B cell (primary cell): ENCODE results near the gene MESP2. TPM values are rescaled to one million over a fixed set of nuclear protein-coding genes. Genes with fewer than 3 reads are reported as not detected.
A peak's percentile ranks its signal among the peaks of the same experiment; 100 is the strongest.

Experiments used
- ATAC-seq: fragments of 200-7000 bp; cut with Tn5 transposase; one replicate; pipeline ENCODE4 v1.10.0; 2021; ENCODE audit warnings: low read depth, mild to moderate bottlenecking, moderate number of reproducible peaks, moderate library complexity
- CTCF ChIA-PET: fragments of 350-600 bp; sonication (Branson Sonifier 250); formaldehyde crosslinking; loops from one replicate; lab custom pipeline; 2021; ENCODE audit warnings: antibody characterized with exemption, inconsistent platforms; lab: Charles Lee
- POLR2A ChIA-PET: fragments of 350-600 bp; sonication (Branson Sonifier 250); formaldehyde crosslinking; loops from one replicate; lab custom pipeline; 2021; ENCODE audit warnings: antibody characterized with exemption; lab: Charles Lee
- DNase-seq: peaks from one replicate; pipeline ENCODE4 v3.0.0; 2013
- H2AFZ ChIP-seq: 2 replicates; pipeline ENCODE4 v1.6.1; 2012; ENCODE audit warnings: mild to moderate bottlenecking, low read depth, low read length; ENCODE audit not compliant: insufficient read depth, poor library complexity, severe bottlenecking
- H3K27ac ChIP-seq, 2 donors: 1 replicate in 1 of 2; 2 replicates in 1 of 2; pipeline ENCODE4 v1.5.1; 2012 to 2013; ENCODE audit warnings: low read length in 2 of 2, mild to moderate bottlenecking in 2 of 2, moderate library complexity in 1 of 2
- H3K27me3 ChIP-seq, 4 experiments: fragments of 200-600 bp in 1 of 4; sonication (generic) in 1 of 4; replicated peaks in 1 of 4; 1 replicate in 2 of 4; 2 replicates in 2 of 4; pipeline versions ENCODE4 v1.6.1 to v1.7.0; 2013 to 2016; ENCODE audit warnings: low read length in 3 of 4, mild to moderate bottlenecking in 2 of 4, mixed read lengths in 1 of 4, moderate library complexity in 1 of 4; ENCODE audit not compliant: insufficient read depth in 4 of 4, control insufficient read depth in 3 of 4; ENCODE audit errors: control extremely low read depth in 1 of 4
- H3K36me3 ChIP-seq, 2 experiments: replicated peaks in 1 of 2; 1 replicate in 1 of 2; 2 replicates in 1 of 2; pipeline versions ENCODE4 v1.6.1 to v1.7.1; 2013; ENCODE audit warnings: low read length in 1 of 2; ENCODE audit not compliant: insufficient read depth in 2 of 2, control insufficient read depth in 1 of 2; ENCODE audit errors: control extremely low read depth in 1 of 2, extremely low read depth in 1 of 2
- H3K4me1 ChIP-seq, 2 donors: fragments of 200-600 bp in 1 of 2; sonication (generic) in 1 of 2; 1 replicate in 1 of 2; 2 replicates in 1 of 2; pipeline versions ENCODE4 v1.5.1 to v1.6.1; 2013 to 2017; ENCODE audit warnings: low read length in 2 of 2; ENCODE audit not compliant: control insufficient read depth in 2 of 2, insufficient read depth in 2 of 2
- H3K4me2 ChIP-seq: replicated peaks from 2 replicates; pipeline ENCODE3; 2012; ENCODE audit warnings: mild to moderate bottlenecking, low read depth, low read length; ENCODE audit not compliant: poor library complexity, severe bottlenecking
- H3K4me3 ChIP-seq, 5 experiments: fragments of 200-600 bp in 1 of 5; sonication (generic) in 1 of 5; 1 replicate in 3 of 5; 2 replicates in 2 of 5; pipeline versions ENCODE4 v1.5.1 to v1.7.0; 2011 to 2016; ENCODE audit warnings: low read length in 4 of 5, mild to moderate bottlenecking in 4 of 5, low read depth in 2 of 5, control low read depth in 1 of 5, moderate library complexity in 1 of 5; ENCODE audit not compliant: insufficient read depth in 1 of 5; ENCODE audit errors: control extremely low read depth in 1 of 5, extremely low read depth in 1 of 5
- H3K79me2 ChIP-seq: fragments of 200-600 bp; sonication (generic); one replicate; pipeline ENCODE4 v1.6.0; 2016; ENCODE audit warnings: low read length; ENCODE audit not compliant: control insufficient read depth, insufficient read depth
- H3K9ac ChIP-seq: fragments of 200-600 bp; sonication (generic); 2 replicates; pipeline ENCODE4 v1.6.1; 2017; ENCODE audit warnings: mild to moderate bottlenecking, low read length, moderate library complexity
- H3K9me3 ChIP-seq, 3 donors: one replicate each; pipeline versions ENCODE4 v1.6.1 to v1.7.1; 2013; ENCODE audit warnings: low read length in 2 of 3; ENCODE audit not compliant: control insufficient read depth in 2 of 3, insufficient read depth in 1 of 3; ENCODE audit errors: control extremely low read depth in 1 of 3
- H4K20me1 ChIP-seq: 2 replicates; pipeline ENCODE4 v1.6.0; 2012; ENCODE audit warnings: mild to moderate bottlenecking, low read length; ENCODE audit not compliant: insufficient read depth, control insufficient read depth, poor library complexity, severe bottlenecking
- H3K27ac Mint-ChIP-seq: one replicate; pipeline ENCODE4 v1.8.0; 2021; ENCODE audit warnings: mixed read lengths
- H3K27me3 Mint-ChIP-seq: one replicate; pipeline ENCODE4 v1.8.0; 2021; ENCODE audit warnings: mixed read lengths
- H3K4me1 Mint-ChIP-seq: one replicate; pipeline ENCODE4 v1.8.0; 2021; ENCODE audit warnings: mixed read lengths
- H3K4me3 Mint-ChIP-seq: one replicate; pipeline ENCODE4 v1.8.0; 2021; ENCODE audit warnings: mixed read lengths
- H3K9me3 Mint-ChIP-seq: one replicate; pipeline ENCODE4 v1.8.0; 2022; ENCODE audit warnings: mixed read lengths; ENCODE audit not compliant: insufficient read depth
- EZH2 ChIP-seq: IDR thresholded peaks from 2 replicates; pipeline ENCODE4 v1.6.1; 2012; ENCODE audit warnings: borderline replicate concordance, low read depth, mild to moderate bottlenecking, moderate library complexity, low read length; ENCODE audit not compliant: insufficient read depth, poor library complexity, severe bottlenecking
- whole genome bisulfite sequencing: methylation state at CpG from one replicate; pipeline ENCODE4 v1.1.5; 2013; ENCODE audit warnings: missing lambda C conversion rate; ENCODE audit not compliant: insufficient coverage; 5-methylcytosine and 5-hydroxymethylcytosine counted together
- intact Hi-C: fragments of 100-400 bp; cut with micrococcal nuclease; formaldehyde crosslinking; loops from one replicate; pipeline ENCODE4 v1.10.0; 2022
- polyA plus RNA-seq: library from polyadenylated mRNA; depleted of rRNA; stranded (reverse); fragments of >200 nt; gene quantifications from 2 replicates; pipeline ENCODE4 v1.2.3, GENCODE V29; 2012
- total RNA-seq, 2 donors: library from RNA; stranded (reverse); fragments of 120-200 nt in 1 of 2; gene quantifications; 1 replicate in 1 of 2; 2 replicates in 1 of 2; pipeline versions ENCODE4 v1.2.3 to v1.2.4, GENCODE V29; 2013 to 2022
- TF ChIP-seq, protein P1 (sequence below): fragments of 200-600 bp; IDR thresholded peaks from one replicate; pipeline ENCODE4 v1.8.0; 2022; ENCODE audit warnings: antibody characterized with exemption, mild to moderate bottlenecking

The MESP2 gene
- total and polyA plus RNA-seq, 2 donors (not counting 1 experiment from before 2014, with no cell fraction given), result not detected

GRCh38 chr15:89822026-89822425 lies 45.9 kb downstream of the MESP2 start:
- ChIA-PET CTCF (interaction anchor here (1.1 kb wide), 1 partner anchor 53 kb away, joined by 3 read pairs; no protein-coding TSS in a partner anchor), POLR2A (no interaction called here)
- WGBS, result 77% methylated on average over 10 of the region's 11 CpGs
- Histone ChIP-seq H3K4me3 (no peak overlapping the region), H3K9me3 (peaks cover 0 to 4% (median 0%) of the 10 kb centered on the region in 3 donors), H3K4me2 (no peak overlapping the region), H3K4me1 (peaks cover 6 to 13% of the 10 kb centered on the region in 2 donors), H4K20me1 (no peaks in the 10 kb centered on the region), H3K9ac (no peak overlapping the region), H2AFZ (no peak overlapping the region), H3K27ac (no peak overlapping the region), H3K79me2 (no peaks in the 10 kb centered on the region), H3K36me3 (no peaks in the 10 kb centered on the region), H3K27me3 (peaks cover 0 to 7% (median under 1%) of the 10 kb centered on the region in 4 experiments)
- ATAC-seq (peak; percentile 10), DNase-seq (no peak)
- TF ChIP-seq, protein P1, sequence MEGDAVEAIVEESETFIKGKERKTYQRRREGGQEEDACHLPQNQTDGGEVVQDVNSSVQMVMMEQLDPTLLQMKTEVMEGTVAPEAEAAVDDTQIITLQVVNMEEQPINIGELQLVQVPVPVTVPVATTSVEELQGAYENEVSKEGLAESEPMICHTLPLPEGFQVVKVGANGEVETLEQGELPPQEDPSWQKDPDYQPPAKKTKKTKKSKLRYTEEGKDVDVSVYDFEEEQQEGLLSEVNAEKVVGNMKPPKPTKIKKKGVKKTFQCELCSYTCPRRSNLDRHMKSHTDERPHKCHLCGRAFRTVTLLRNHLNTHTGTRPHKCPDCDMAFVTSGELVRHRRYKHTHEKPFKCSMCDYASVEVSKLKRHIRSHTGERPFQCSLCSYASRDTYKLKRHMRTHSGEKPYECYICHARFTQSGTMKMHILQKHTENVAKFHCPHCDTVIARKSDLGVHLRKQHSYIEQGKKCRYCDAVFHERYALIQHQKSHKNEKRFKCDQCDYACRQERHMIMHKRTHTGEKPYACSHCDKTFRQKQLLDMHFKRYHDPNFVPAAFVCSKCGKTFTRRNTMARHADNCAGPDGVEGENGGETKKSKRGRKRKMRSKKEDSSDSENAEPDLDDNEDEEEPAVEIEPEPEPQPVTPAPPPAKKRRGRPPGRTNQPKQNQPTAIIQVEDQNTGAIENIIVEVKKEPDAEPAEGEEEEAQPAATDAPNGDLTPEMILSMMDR, result no peak
- no peak for TF ChIP-seq EZH2
- H3K4me1 Mint-ChIP-seq, result peaks cover 13% of the 10 kb centered on the region
- H3K4me3 Mint-ChIP-seq, result no peak overlapping the region
- intact Hi-C loops, result no loop called here
- H3K27me3 Mint-ChIP-seq, result peaks cover 38% of the 10 kb centered on the region
- H3K9me3 Mint-ChIP-seq, result no peaks in the 10 kb centered on the region
- no peak overlapping the region for H3K27ac Mint-ChIP-seq

DNA sequence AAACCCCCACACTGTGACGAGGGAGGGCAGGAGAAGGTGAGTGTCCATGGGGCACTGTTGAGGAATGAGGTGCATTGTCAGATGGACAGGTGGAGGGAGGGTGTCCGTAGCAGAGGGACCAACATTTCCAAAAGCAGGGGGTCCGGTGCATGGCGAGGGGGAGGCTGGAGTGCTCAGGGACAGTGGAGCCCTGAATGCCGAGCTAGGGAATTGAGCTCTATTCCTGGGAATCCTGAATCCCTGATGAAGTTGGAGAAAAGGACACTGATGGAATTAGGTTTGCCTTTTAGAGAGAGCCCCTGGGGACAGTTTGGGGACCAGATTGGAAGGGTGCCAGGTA lies 46.4 kb downstream of the MESP2 start:
- H4K20me1 ChIP-seq, result no peaks in the 10 kb centered on the region
- intact Hi-C loops, result no loop called here
- H3K4me1 ChIP-seq, result peaks cover 6 to 13% of the 10 kb centered on the region in 2 donors
- H3K4me3 Mint-ChIP-seq, result no peak overlapping the region
- CTCF ChIA-PET, result interaction anchor here (1.1 kb wide), 1 partner anchor 52 kb away, joined by 3 read pairs; no protein-coding TSS in a partner anchor
- no peak overlapping the region for H3K4me3 ChIP-seq
- H3K27ac ChIP-seq, result no peak overlapping the region
- H3K27me3 ChIP-seq, result peaks cover 0 to 7% (median 0%) of the 10 kb centered on the region in 4 experiments
- POLR2A ChIA-PET, result no interaction called here
- no peaks in the 10 kb centered on the region for H3K79me2 ChIP-seq
- peaks cover 35% of the 10 kb centered on the region for H3K27me3 Mint-ChIP-seq
- no peak overlapping the region for H3K27ac Mint-ChIP-seq
- peaks cover 13% of the 10 kb centered on the region for H3K4me1 Mint-ChIP-seq
- TF ChIP-seq EZH2, result no peak
- TF ChIP-seq, protein P1, result no peak
- no peak overlapping the region for H2AFZ ChIP-seq
- no peak overlapping the region for H3K4me2 ChIP-seq
- no peak for ATAC-seq
- 94% methylated on average over 5 of the region's 5 CpGs for WGBS
- H3K9me3 ChIP-seq, result peaks cover 0 to 4% (median 0%) of the 10 kb centered on the region in 3 donors
- H3K36me3 ChIP-seq, result no peaks in the 10 kb centered on the region
- no peak for DNase-seq
- H3K9me3 Mint-ChIP-seq, result no peaks in the 10 kb centered on the region
- H3K9ac ChIP-seq, result no peak overlapping the region
